ENCODE results near the gene STING1.
"Not testable (repeated sequence)": the region's sequence is repeated elsewhere in the genome, so short reads cannot be mapped to it uniquely, and the experiment has no call there.

The STING1 gene

GRCh38 chr5:139526309-139527089 is 43.9 kb upstream of the STING1 start:
- not testable (repeated sequence) for H3K9ac ChIP-seq (ENCODE audit: low read depth, low read length, poor library complexity, severe bottlenecking); H3K4me3 ChIP-seq (ENCODE audit: low read length, poor library complexity, severe bottlenecking); H3K4me1 ChIP-seq (ENCODE audit: insufficient read depth, low read length, poor library complexity, severe bottlenecking); H3K9me2 ChIP-seq (replicated peaks; ENCODE audit: low read depth, low read length); H3F3A ChIP-seq (ENCODE audit: low read depth); H3K79me2 ChIP-seq (ENCODE audit: insufficient read depth, low read length); H3K36me3 ChIP-seq (ENCODE audit: insufficient read depth, low read length); H3K27me3 ChIP-seq (ENCODE audit: insufficient read depth, low read length, poor library complexity, severe bottlenecking); H2AFZ ChIP-seq (ENCODE audit: low read length); H4K20me1 ChIP-seq (ENCODE audit: insufficient read depth, low read length, poor library complexity, severe bottlenecking); H3K4me2 ChIP-seq (ENCODE audit: low read depth, low read length, poor library complexity, severe bottlenecking); H3K9me3 ChIP-seq (ENCODE audit: insufficient read depth, low read depth, low read length)

GRCh38 chr5:139525586-139526308 is 43.2 kb upstream of the STING1 start:
- H4K20me1 ChIP-seq (ENCODE audit: insufficient read depth, low read length, poor library complexity, severe bottlenecking); H3K4me3 ChIP-seq (ENCODE audit: low read length, poor library complexity, severe bottlenecking); H3F3A ChIP-seq (ENCODE audit: low read depth); H3K4me1 ChIP-seq (ENCODE audit: insufficient read depth, low read length, poor library complexity, severe bottlenecking); H2AFZ ChIP-seq (ENCODE audit: low read length); H3K9me2 ChIP-seq (replicated peaks; ENCODE audit: low read depth, low read length); H3K9me3 ChIP-seq (ENCODE audit: insufficient read depth, low read depth, low read length); H3K9ac ChIP-seq (ENCODE audit: low read depth, low read length, poor library complexity, severe bottlenecking); H3K27me3 ChIP-seq (ENCODE audit: insufficient read depth, low read length, poor library complexity, severe bottlenecking); H3K79me2 ChIP-seq (ENCODE audit: insufficient read depth, low read length); H3K36me3 ChIP-seq (ENCODE audit: insufficient read depth, low read length); H3K4me2 ChIP-seq (ENCODE audit: low read depth, low read length, poor library complexity, severe bottlenecking): not testable (repeated sequence)

- Histone ChIP-seq H3F3A (ENCODE audit: low read depth) (no peaks in the 10 kb centered on the region), H3K9me3 (ENCODE audit: insufficient read depth, low read depth, low read length) (no peaks in the 10 kb centered on the region), H3K79me2 (ENCODE audit: insufficient read depth, low read length) (no peaks in the 10 kb centered on the region), H3K36me3 (ENCODE audit: insufficient read depth, low read length) (no peaks in the 10 kb centered on the region), H3K4me1 (ENCODE audit: insufficient read depth, low read length, poor library complexity, severe bottlenecking) (no peaks in the 10 kb centered on the region), H3K4me2 (ENCODE audit: low read depth, low read length, poor library complexity, severe bottlenecking) (no peak overlapping the region), H3K27me3 (ENCODE audit: insufficient read depth, low read length, poor library complexity, severe bottlenecking) (no peaks in the 10 kb centered on the region), H2AFZ (ENCODE audit: low read length) (no peak overlapping the region), H3K9ac (ENCODE audit: low read depth, low read length, poor library complexity, severe bottlenecking) (no peak overlapping the region), H4K20me1 (ENCODE audit: insufficient read depth, low read length, poor library complexity, severe bottlenecking) (no peaks in the 10 kb centered on the region), H3K4me3 (ENCODE audit: low read length, poor library complexity, severe bottlenecking) (no peak overlapping the region), H3K9me2 (replicated peaks; ENCODE audit: low read depth, low read length) (no peaks in the 10 kb centered on the region)
- TF ChIP-seq EZH2phosphoT487 (IDR thresholded peaks at IDR 0.05; ENCODE audit: borderline replicate concordance) (no peak), CTCF (conservative IDR thresholded peaks at IDR 0.05; ENCODE audit: low read length) (no peak)
Measured at GRCh38 chr5:139524940-139525585, 42.5 kb upstream of the STING1 start.

GRCh38 chr5:139524446-139524845 is 41.9 kb upstream of the STING1 start:
- Histone ChIP-seq H3K4me2 (ENCODE audit: low read depth, low read length, poor library complexity, severe bottlenecking) (no peak overlapping the region), H3F3A (ENCODE audit: low read depth) (no peaks in the 10 kb centered on the region), H2AFZ (ENCODE audit: low read length) (no peak overlapping the region), H3K4me1 (ENCODE audit: insufficient read depth, low read length, poor library complexity, severe bottlenecking) (no peaks in the 10 kb centered on the region), H3K79me2 (ENCODE audit: insufficient read depth, low read length) (no peaks in the 10 kb centered on the region), H3K9me3 (ENCODE audit: insufficient read depth, low read depth, low read length) (no peaks in the 10 kb centered on the region), H3K36me3 (ENCODE audit: insufficient read depth, low read length) (no peaks in the 10 kb centered on the region), H4K20me1 (ENCODE audit: insufficient read depth, low read length, poor library complexity, severe bottlenecking) (no peaks in the 10 kb centered on the region), H3K27me3 (ENCODE audit: insufficient read depth, low read length, poor library complexity, severe bottlenecking) (no peaks in the 10 kb centered on the region), H3K9me2 (replicated peaks; ENCODE audit: low read depth, low read length) (no peaks in the 10 kb centered on the region), H3K9ac (ENCODE audit: low read depth, low read length, poor library complexity, severe bottlenecking) (no peak overlapping the region), H3K4me3 (ENCODE audit: low read length, poor library complexity, severe bottlenecking) (no peak overlapping the region)
- TF ChIP-seq CTCF (conservative IDR thresholded peaks at IDR 0.05; ENCODE audit: low read length) (no peak), EZH2phosphoT487 (IDR thresholded peaks at IDR 0.05; ENCODE audit: borderline replicate concordance) (no peak)
